ENCODE measurements around the gene ZIC1.

Gene ZIC1

DNA sequence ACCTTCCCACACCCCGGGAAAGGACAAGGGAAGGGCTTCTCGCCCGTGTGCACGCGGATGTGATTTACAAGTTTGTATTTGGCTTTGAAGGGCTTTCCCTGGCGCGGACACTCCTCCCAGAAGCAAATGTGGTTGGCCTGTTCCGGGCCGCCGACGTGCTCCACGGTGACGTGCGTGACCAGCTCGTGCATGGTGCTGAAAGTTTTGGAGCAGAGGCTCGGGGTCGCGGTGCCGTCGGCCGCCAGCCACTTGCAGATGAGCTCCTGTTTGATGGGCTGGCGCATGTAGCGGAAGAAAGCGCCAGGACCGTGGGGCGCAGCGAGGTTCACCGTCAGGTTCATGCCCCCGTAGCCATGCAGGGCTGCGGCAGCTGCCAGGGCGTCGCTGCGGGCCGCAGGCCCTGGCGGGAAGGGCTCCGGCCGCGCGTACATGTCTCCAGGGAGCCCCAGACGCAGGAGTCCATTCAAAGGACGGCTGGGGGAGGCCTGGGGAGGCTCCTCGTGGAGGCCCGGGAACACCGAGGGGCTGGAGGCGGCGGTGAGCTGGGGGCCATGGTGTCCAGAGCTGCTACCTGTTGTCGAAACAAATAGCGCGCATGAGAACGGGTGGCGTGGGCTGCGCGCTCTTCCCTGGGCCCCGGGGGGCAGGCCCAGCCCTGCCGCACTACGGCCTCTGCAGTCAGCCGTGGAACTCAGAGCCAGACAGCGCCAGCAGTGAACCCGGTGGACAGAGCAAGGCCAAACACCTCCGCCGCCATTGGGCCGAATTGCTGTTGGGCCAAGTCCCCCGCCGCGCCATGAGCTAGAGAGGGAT is 13.1 kb upstream of the ZIC1 start:
- no peak overlapping the region for H3K4me3 ChIP-seq (ENCODE audit: low read depth, low read length)
- TF ChIP-seq, protein P1, sequence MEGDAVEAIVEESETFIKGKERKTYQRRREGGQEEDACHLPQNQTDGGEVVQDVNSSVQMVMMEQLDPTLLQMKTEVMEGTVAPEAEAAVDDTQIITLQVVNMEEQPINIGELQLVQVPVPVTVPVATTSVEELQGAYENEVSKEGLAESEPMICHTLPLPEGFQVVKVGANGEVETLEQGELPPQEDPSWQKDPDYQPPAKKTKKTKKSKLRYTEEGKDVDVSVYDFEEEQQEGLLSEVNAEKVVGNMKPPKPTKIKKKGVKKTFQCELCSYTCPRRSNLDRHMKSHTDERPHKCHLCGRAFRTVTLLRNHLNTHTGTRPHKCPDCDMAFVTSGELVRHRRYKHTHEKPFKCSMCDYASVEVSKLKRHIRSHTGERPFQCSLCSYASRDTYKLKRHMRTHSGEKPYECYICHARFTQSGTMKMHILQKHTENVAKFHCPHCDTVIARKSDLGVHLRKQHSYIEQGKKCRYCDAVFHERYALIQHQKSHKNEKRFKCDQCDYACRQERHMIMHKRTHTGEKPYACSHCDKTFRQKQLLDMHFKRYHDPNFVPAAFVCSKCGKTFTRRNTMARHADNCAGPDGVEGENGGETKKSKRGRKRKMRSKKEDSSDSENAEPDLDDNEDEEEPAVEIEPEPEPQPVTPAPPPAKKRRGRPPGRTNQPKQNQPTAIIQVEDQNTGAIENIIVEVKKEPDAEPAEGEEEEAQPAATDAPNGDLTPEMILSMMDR (IDR thresholded peaks at IDR 0.05; ENCODE audit: control insufficient read depth, extremely low read depth, insufficient read depth), result no peak

DNA sequence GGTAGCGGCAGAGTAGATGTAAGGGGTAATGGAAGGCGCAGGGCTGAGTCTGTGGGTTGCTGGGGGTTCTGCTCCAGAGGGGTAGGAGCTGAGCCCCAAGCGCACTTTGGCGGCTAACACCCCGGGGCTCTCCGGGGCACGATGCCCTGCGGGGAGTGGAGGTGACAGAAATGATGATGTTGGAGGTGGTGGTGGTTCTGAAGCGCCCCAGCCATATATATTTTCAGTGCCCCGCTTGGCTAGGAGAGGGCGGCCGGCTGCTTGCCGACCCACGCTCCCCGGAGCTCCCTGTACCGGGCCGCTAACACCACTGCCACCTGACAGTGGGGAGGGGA is 12.5 kb upstream of the ZIC1 start:
- no peak for DNase-seq (ENCODE audit: low read depth)
- TF ChIP-seq, protein P1 (IDR thresholded peaks at IDR 0.05; ENCODE audit: control insufficient read depth, extremely low read depth, insufficient read depth), result no peak
- H3K4me3 ChIP-seq (ENCODE audit: low read depth, low read length), result no peak overlapping the region

More for the DNA sequence above, 13.1 kb upstream of the ZIC1 start:
- DNase-seq (ENCODE audit: low read depth), result no peak

DNA sequence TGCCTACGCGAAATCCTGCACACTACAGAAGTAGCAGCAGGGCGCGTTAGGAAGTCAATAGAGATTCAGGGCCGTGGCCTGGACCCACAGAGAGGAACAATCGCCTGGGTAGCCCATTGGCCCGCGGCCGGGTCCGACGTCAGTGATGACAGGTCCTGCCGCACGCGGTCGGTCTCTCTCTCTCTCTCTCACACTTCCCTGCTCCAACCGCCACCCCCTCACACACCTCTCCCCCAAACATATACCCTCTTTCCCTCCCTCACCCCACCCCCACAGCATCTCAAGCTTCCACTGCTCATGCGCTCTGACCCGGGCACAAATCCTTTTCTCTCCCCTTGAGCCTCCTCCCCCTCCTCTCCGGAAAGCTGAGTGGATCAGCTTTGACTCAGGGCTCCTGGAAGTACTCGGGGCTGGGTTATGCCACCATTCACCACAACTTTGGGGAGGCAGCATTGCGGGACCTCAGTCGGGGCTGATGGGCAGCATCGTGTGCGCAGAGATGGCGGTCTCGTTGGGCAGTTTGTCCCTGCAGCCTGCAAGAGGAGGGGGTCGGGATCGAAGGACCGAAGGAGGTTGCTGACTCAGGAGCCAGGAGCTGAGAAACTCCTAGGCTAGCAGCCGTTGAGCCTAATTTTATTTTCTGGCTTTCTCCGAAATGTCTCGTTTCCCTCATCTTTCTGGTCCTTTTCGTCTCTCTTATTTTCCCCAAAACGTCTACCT is 11.8 kb upstream of the ZIC1 start:
- no peak for DNase-seq (ENCODE audit: low read depth)
- H3K4me3 ChIP-seq (ENCODE audit: low read depth, low read length), result no peak overlapping the region
- TF ChIP-seq, protein P1 (IDR thresholded peaks at IDR 0.05; ENCODE audit: control insufficient read depth, extremely low read depth, insufficient read depth), result no peak

DNA sequence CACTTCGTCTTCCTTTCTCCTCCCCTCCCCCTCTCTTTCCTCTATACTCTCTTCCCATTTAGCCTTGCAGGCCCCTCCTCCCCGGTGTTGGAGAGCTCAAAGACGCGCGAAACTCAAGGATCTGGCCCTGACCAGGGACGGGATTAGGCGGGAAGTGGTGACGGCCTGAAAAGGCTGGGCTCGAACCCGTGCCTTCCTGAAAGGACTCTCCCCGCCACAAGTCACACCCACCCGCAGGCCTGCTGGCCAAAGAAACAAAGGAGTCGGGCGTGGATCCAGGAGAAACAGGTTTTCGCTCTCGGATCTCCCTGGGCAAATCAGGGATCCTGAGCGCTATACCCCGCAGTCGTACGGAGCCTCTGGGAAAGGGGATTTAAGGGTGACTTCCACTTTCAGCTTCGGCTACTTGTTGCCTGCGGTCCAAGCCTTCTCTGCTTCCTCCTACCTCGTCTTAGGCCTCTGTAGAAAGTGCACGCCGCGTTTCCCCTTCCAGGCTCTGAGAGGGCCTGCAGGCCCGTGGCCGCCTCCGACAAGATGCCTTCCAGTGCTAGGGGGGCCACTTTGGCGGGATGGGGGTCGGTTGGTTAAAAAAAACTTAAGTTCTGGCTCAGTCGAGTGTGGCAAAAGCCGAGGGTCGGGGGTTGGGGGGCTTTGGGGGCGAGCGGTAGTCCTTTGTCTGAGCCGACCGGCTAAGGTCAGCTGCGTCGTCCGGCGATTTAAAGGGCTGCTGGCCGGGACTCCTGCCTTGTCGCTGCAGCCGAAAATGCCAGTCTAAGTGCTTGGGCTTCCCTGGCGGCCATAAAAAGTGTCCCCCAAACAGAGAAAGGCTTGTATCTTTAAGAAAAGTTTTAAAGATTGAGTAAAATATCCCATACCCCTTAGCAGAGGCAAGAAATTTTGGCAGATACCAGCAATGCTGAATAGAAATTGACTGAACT is 11.0 kb upstream of the ZIC1 start:
- no peak overlapping the region for H3K4me3 ChIP-seq (ENCODE audit: low read depth, low read length)
- TF ChIP-seq, protein P1 (IDR thresholded peaks at IDR 0.05; ENCODE audit: control insufficient read depth, extremely low read depth, insufficient read depth), result no peak
- DNase-seq (ENCODE audit: low read depth), result no peak

DNA sequence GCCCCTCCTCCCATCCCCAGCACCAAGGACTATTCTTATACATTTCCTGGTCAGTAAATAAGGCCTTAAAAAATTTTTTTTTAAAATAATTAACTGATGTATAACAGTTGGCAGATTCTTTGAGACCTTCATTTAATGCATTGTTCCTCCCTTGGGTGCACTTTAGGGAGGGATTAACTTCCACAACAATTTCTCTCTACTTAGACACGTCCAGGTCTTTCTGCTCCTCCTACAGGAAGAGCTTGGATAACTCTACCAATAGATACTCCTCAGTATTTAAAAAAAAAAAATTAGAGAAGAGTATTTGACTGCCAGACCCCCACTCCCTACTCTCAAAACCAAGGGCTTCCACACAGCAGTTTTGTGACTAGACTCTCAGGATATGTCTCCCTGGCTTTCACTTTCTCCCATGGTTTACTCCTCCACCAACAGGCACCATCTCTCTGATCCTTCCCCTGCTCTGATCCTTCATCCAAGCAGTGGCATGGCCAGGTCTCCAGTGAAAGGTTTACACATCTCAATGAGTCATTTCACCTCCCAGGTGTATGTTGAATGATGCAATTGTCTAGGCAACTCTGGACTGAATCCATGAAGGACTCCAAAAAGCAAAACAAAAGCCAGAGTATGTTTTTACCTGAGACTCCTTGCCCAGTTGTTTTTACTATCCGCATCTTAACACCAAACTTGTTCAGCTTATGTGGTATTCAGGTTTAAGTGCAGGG is 10.2 kb upstream of the ZIC1 start:
- TF ChIP-seq, protein P1 (IDR thresholded peaks at IDR 0.05; ENCODE audit: control insufficient read depth, extremely low read depth, insufficient read depth), result no peak
- no peak for DNase-seq (ENCODE audit: low read depth)
- H3K4me3 ChIP-seq (ENCODE audit: low read depth, low read length), result no peak overlapping the region

DNA sequence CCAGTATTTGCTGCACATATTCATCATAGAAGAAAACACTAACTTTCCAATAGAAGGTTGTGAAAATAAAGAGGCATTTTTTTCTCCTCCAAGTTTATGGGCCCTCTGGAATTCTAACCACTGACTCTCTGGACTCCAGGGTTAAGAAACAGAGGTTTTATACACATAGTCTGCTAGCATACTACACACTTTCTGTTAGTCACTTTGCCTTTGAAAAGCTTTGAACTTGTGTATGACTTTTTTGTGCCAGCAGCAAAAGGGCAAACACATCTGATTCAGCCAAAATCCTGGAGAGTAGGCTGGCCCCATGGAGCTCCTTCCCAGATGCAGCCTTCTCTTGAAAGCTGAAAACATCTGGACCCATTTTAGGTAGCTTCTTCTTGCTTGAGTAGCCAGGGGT is 9.1 kb upstream of the ZIC1 start:
- TF ChIP-seq, protein P1 (IDR thresholded peaks at IDR 0.05; ENCODE audit: control insufficient read depth, extremely low read depth, insufficient read depth), result no peak
- no peak for DNase-seq (ENCODE audit: low read depth)
- H3K4me3 ChIP-seq (ENCODE audit: low read depth, low read length), result no peak overlapping the region
